MCF 10A (cell line): Measurements from ENCODE around the gene RPE. TPM values are rescaled to one million over a fixed set of nuclear protein-coding genes. Genes with fewer than 3 reads are reported as not detected.

ENCODE experiments used
- BruUV-seq: library from RNA; stranded (reverse); fragments of 400-500 nt; replicated peaks from 2 replicates; lab custom pipeline; 2021; lab: Mats Ljungman, UMichigan
- CTCF ChIA-PET: fragments of 300-600 bp; sonication (Branson Sonifier 250); formaldehyde crosslinking; extraction: SDS; loops from one replicate; lab custom pipeline; 2021; ENCODE audit warnings: antibody characterized with exemption, inconsistent platforms; lab: Yijun Ruan, JAX
- POLR2A ChIA-PET: fragments of 300-600, 350-650 bp; sonication (Branson Sonifier 250); formaldehyde crosslinking; extraction: SDS; loops from one replicate; lab custom pipeline; 2020; ENCODE audit warnings: antibody characterized with exemption, inconsistent platforms; lab: Yijun Ruan, JAX
- DNase-seq: peaks from one replicate; pipeline ENCODE4 v3.0.0-alpha.2; 2018; ENCODE audit not compliant: unreplicated experiment
- H3K27ac Mint-ChIP-seq: one replicate; pipeline ENCODE4 v1.8.0; 2022; ENCODE audit warnings: mild to moderate bottlenecking, low read depth, mixed read lengths; ENCODE audit not compliant: unreplicated experiment
- H3K27me3 Mint-ChIP-seq: one replicate; pipeline ENCODE4 v1.8.0; 2022; ENCODE audit warnings: mixed read lengths; ENCODE audit not compliant: insufficient read depth, unreplicated experiment
- H3K36me3 Mint-ChIP-seq: one replicate; pipeline ENCODE4 v1.8.0; 2022; ENCODE audit warnings: mild to moderate bottlenecking, moderate library complexity, mixed read lengths; ENCODE audit not compliant: insufficient read depth, unreplicated experiment
- H3K4me1 Mint-ChIP-seq: one replicate; pipeline ENCODE4 v1.8.0; 2022; ENCODE audit warnings: mixed read lengths; ENCODE audit not compliant: insufficient read depth, unreplicated experiment
- H3K4me3 Mint-ChIP-seq: one replicate; pipeline ENCODE4 v1.8.0; 2022; ENCODE audit warnings: mild to moderate bottlenecking, moderate library complexity, mixed read lengths; ENCODE audit not compliant: unreplicated experiment
- H3K9me3 Mint-ChIP-seq: one replicate; pipeline ENCODE4 v1.8.0; 2022; ENCODE audit warnings: mixed read lengths; ENCODE audit not compliant: unreplicated experiment
- CTCF ChIP-seq: fragments of 200-600 bp; IDR thresholded peaks from one replicate; pipeline ENCODE4 v1.8.0; 2022; ENCODE audit warnings: antibody characterized with exemption, mild to moderate bottlenecking; ENCODE audit not compliant: unreplicated experiment
- intact Hi-C: fragments of 100-400 bp; cut with micrococcal nuclease; formaldehyde crosslinking; loops from 2 replicates; pipeline ENCODE4 v1.14.1; 2022
- total RNA-seq: library from RNA; stranded (reverse); gene quantifications from 2 replicates; pipeline ENCODE4 v1.2.3, GENCODE V29; 2022

RPE gene
- total RNA-seq, 1 experiment from 2014 or later: 90.6 TPM

- no peaks in the 10 kb centered on the region for H3K9me3 Mint-ChIP-seq
- no peak for DNase-seq
- BruUV-seq: no TSS peak
- no peak for TF ChIP-seq CTCF
- no peaks in the 10 kb centered on the region for H3K36me3 Mint-ChIP-seq
- ChIA-PET POLR2A (interaction anchor here (1.4 to 1.9 kb wide), 2 partner anchors 227 to 544 kb away, joined by 3 to 5 read pairs; no protein-coding TSS in a partner anchor), CTCF (interaction anchor here (0.6 to 7.2 kb wide), 21 partner anchors 8 to 422 kb away, joined by 3 to 126 read pairs (median 4); no protein-coding TSS in a partner anchor)
- H3K27ac Mint-ChIP-seq: no peak overlapping the region
- H3K27me3 Mint-ChIP-seq: no peaks in the 10 kb centered on the region
- intact Hi-C loops: loop anchor here (1.0 to 10.0 kb wide), 4 partner anchors 96 to 418 kb away; no protein-coding TSS in a partner anchor
- H3K4me3 Mint-ChIP-seq: no peak overlapping the region
- no peaks in the 10 kb centered on the region for H3K4me1 Mint-ChIP-seq
Observed at GRCh38 chr2:209976698-209977385, 25.6 kb upstream of the RPE start.

- H3K36me3 Mint-ChIP-seq: no peaks in the 10 kb centered on the region
- DNase-seq: peak; percentile 47
- ChIA-PET CTCF (interaction anchor here (0.6 to 7.2 kb wide), 26 partner anchors 8 to 656 kb away, joined by 3 to 126 read pairs (median 4); no protein-coding TSS in a partner anchor), POLR2A (interaction anchor here (0.5 to 1.9 kb wide), 3 partner anchors 226 to 545 kb away, joined by 3 to 5 read pairs (median 4); no protein-coding TSS in a partner anchor)
- no peak overlapping the region for H3K27ac Mint-ChIP-seq
- H3K4me3 Mint-ChIP-seq: no peak overlapping the region
- no peaks in the 10 kb centered on the region for H3K27me3 Mint-ChIP-seq
- no peaks in the 10 kb centered on the region for H3K4me1 Mint-ChIP-seq
- peak; percentile 39 for TF ChIP-seq CTCF
- intact Hi-C loops: loop anchor here (1.0 to 10.0 kb wide), 4 partner anchors 95 to 417 kb away; no protein-coding TSS in a partner anchor
- H3K9me3 Mint-ChIP-seq: no peaks in the 10 kb centered on the region
- no TSS peak for BruUV-seq
Observed at GRCh38 chr2:209977386-209978239, 24.8 kb upstream of the RPE start.

GRCh38 chr2:209984291-209984690 is 18.1 kb upstream of the RPE start:
- TF ChIP-seq CTCF: no peak
- Mint-ChIP-seq H3K4me3 (no peak overlapping the region), H3K27me3 (no peaks in the 10 kb centered on the region), H3K4me1 (no peaks in the 10 kb centered on the region), H3K9me3 (no peaks in the 10 kb centered on the region), H3K27ac (no peak overlapping the region), H3K36me3 (no peaks in the 10 kb centered on the region)
- DNase-seq: no peak
- ChIA-PET CTCF (interaction anchor here (0.6 to 2.9 kb wide), 4 partner anchors 86 to 215 kb away, joined by 3 to 10 read pairs (median 6); no protein-coding TSS in a partner anchor), POLR2A (no interaction called here)
- no TSS peak for BruUV-seq
- intact Hi-C loops: no loop called here
